GM12878 (cell line): Measurements from ENCODE around the gene FIZ1. TPM values are rescaled to one million over a fixed set of nuclear protein-coding genes. Genes with fewer than 3 reads are reported as not detected.

ENCODE experiments used
- ATAC-seq: fragments of 200-7000 bp; cut with Tn5 transposase; 3 replicates; pipeline ENCODE4 v1.9.1; 2020; ENCODE audit warnings: mild to moderate bottlenecking, moderate library complexity
- BruUV-seq: library from RNA; stranded (reverse); fragments of 400-500 nt; replicated peaks from 2 replicates; lab custom pipeline; 2021; lab: Mats Ljungman, UMichigan
- CTCF ChIA-PET: fragments of 300-600 bp; sonication (Branson Sonifier 250); formaldehyde crosslinking; extraction: SDS; loops from one replicate; lab custom pipeline; 2021; ENCODE audit warnings: inconsistent platforms; lab: Yijun Ruan, JAX
- POLR2A ChIA-PET: fragments of 350-600 bp; formaldehyde crosslinking; extraction: SDS; loops from one replicate; lab custom pipeline; 2021; ENCODE audit warnings: inconsistent platforms; lab: Charles Lee
- RAD21 ChIA-PET: fragments of 300-600 bp; sonication (Branson Sonifier 250); formaldehyde crosslinking; loops from one replicate; lab custom pipeline; 2023; ENCODE audit warnings: antibody characterized with exemption; ENCODE audit not compliant: unreplicated experiment; lab: Charles Lee
- SMC1A ChIA-PET: fragments of 300-600 bp; sonication (Branson Sonifier 250); formaldehyde crosslinking; loops from one replicate; lab custom pipeline; 2023; ENCODE audit not compliant: unreplicated experiment, uncharacterized antibody; lab: Charles Lee
- DNase-seq: peaks from one replicate; pipeline ENCODE4 v3.0.0-alpha.2; 2011; ENCODE audit warnings: low read depth, low spot score
- FAIRE-seq: peaks from 3 replicates; lab custom pipeline; 2011; peaks lifted over from hg19 to GRCh38; lab: Jason Lieb, UNC
- H2AFZ ChIP-seq: 2 replicates; pipeline ENCODE4 v1.6.0; 2011; ENCODE audit warnings: low read depth, low read length, control low read depth; ENCODE audit not compliant: control insufficient read depth
- H3K27ac ChIP-seq: 2 replicates; pipeline ENCODE4 v1.5.1; 2011; ENCODE audit warnings: control low read depth; ENCODE audit not compliant: control insufficient read depth, insufficient read depth
- H3K27me3 ChIP-seq, 2 experiments: replicated peaks in 1 of 2; 2 replicates each; pipeline versions ENCODE4 v1.6.0 to v1.6.1; 2011; ENCODE audit warnings: low read length in 1 of 2; ENCODE audit not compliant: control insufficient read depth in 2 of 2, insufficient read depth in 2 of 2
- H3K36me3 ChIP-seq, 2 experiments: 2 replicates each; pipeline ENCODE4 v1.5.1; 2011; ENCODE audit warnings: low read length in 1 of 2; ENCODE audit not compliant: control insufficient read depth in 2 of 2, insufficient read depth in 2 of 2
- H3K4me1 ChIP-seq: 2 replicates; pipeline ENCODE4 v1.6.1; 2011; ENCODE audit warnings: mild to moderate bottlenecking, low read length, moderate library complexity, mixed read lengths; ENCODE audit not compliant: control insufficient read depth, insufficient read depth
- H3K4me2 ChIP-seq: 2 replicates; pipeline ENCODE4 v1.6.0; 2011; ENCODE audit warnings: control low read depth; ENCODE audit not compliant: control insufficient read depth, insufficient read depth
- H3K4me3 ChIP-seq: fragments of 200-600 bp; sonication (generic); 2 replicates; pipeline ENCODE4 v1.5.1; 2016
- H3K79me2 ChIP-seq: 2 replicates; pipeline ENCODE4 v1.6.0; 2011; ENCODE audit warnings: low read length; ENCODE audit not compliant: control insufficient read depth, insufficient read depth
- H3K9ac ChIP-seq: 2 replicates; pipeline ENCODE4 v1.8.0; 2011; ENCODE audit warnings: low read length, control low read depth, mixed read lengths; ENCODE audit not compliant: control insufficient read depth, insufficient read depth
- H3K9me3 ChIP-seq: replicated peaks from 3 replicates; pipeline ENCODE4 v1.5.1; 2011; ENCODE audit warnings: mild to moderate bottlenecking, low read length; ENCODE audit not compliant: control insufficient read depth, insufficient read depth
- H4K20me1 ChIP-seq: 2 replicates; pipeline ENCODE4 v1.6.0; 2011; ENCODE audit not compliant: control insufficient read depth, insufficient read depth
- BRCA1 ChIP-seq: IDR thresholded peaks from 2 replicates; pipeline ENCODE4 v1.6.1; 2011; ENCODE audit warnings: low read depth, low read length, improper control_type of control experiment
- MEF2A ChIP-seq: IDR thresholded peaks from 2 replicates; pipeline ENCODE4 v1.6.1; 2011; ENCODE audit warnings: low read depth, mild to moderate bottlenecking, low read length, moderate library complexity; ENCODE audit not compliant: insufficient read depth
- TCF7 ChIP-seq: IDR thresholded peaks from 2 replicates; pipeline ENCODE4 v1.6.1; 2014; ENCODE audit warnings: antibody characterized with exemption, borderline replicate concordance
- ZNF274 ChIP-seq: IDR thresholded peaks from one replicate; pipeline ENCODE4 v1.8.0; 2011; ENCODE audit not compliant: insufficient read length, insufficient read depth
- WGBS: methylation state at CpG from one replicate; pipeline ENCODE4 v1.1.6; 2016; ENCODE audit warnings: low lambda C conversion rate; ENCODE audit not compliant: insufficient replicate concordance, insufficient coverage; ENCODE audit errors: missing lambda C conversion rate; 5-methylcytosine and 5-hydroxymethylcytosine counted together
- in situ Hi-C: fragments of 300-500 bp; cut with MboI; formaldehyde crosslinking; loops from 9 replicates; pipeline ENCODE4 v1.14.3; 2018; ENCODE audit warnings: mixed read lengths
- intact Hi-C: fragments of 100-400 bp; cut with micrococcal nuclease; formaldehyde crosslinking; loops from one replicate; pipeline ENCODE4 v1.14.2; 2022; ENCODE audit not compliant: unreplicated experiment
- polyA plus RNA-seq, 11 experiments: library from polyadenylated mRNA; depleted of rRNA in 4 of 11; unstranded in 6 of 11; stranded (reverse) in 5 of 11; fragments of >200 nt; fragmentation: Nextera tagmentation in 4 of 11; fragmentation: Illumina TruSeq in 1 of 11; extraction: Ambion mirVana in 4 of 11; extraction: Trizol in 1 of 11; gene quantifications; 1 replicate in 1 of 11; 2 replicates in 10 of 11; pipeline versions ENCODE4 v1.2.1 to v1.2.3, GENCODE V29; 2011 to 2016; ENCODE audit warnings: inconsistent platforms in 2 of 11, missing spikeins in 2 of 11, low read depth in 1 of 11
- total RNA-seq, 4 experiments: library from RNA; depleted of rRNA in 3 of 4; stranded (reverse); fragments of >200 nt in 3 of 4; fragmentation: Illumina TruSeq in 1 of 4; extraction: Trizol in 1 of 4; gene quantifications; 2 replicates each; pipeline versions ENCODE4 v1.2.1 to v1.2.3, GENCODE V29; 2013 to 2021
- TF ChIP-seq, protein P1 (sequence below): fragments of 450-650 bp; IDR thresholded peaks from 2 replicates; pipeline ENCODE4 v1.6.1; 2016; ENCODE audit warnings: mild to moderate bottlenecking, moderate library complexity, borderline replicate concordance
- TF ChIP-seq, protein P2 (sequence below): IDR thresholded peaks from 2 replicates; pipeline ENCODE4 v1.6.1; 2011; ENCODE audit warnings: low read depth, low read length, improper control_type of control experiment, borderline replicate concordance
- TF ChIP-seq, protein P3 (sequence below): fragments of 450-650 bp; IDR thresholded peaks from 2 replicates; pipeline ENCODE4 v1.6.1; 2016; ENCODE audit warnings: mild to moderate bottlenecking
- TF ChIP-seq, protein P4 (sequence below): fragments of 450-650 bp; formaldehyde crosslinking; IDR thresholded peaks from 2 replicates; pipeline ENCODE4 v1.5.0; 2022; ENCODE audit warnings: mild to moderate bottlenecking, missing genetic modification characterization

The FIZ1 gene
- total and polyA plus RNA-seq, 10 of the 15 experiments (the other 5 are each of a cell fraction or from before 2014, with no cell fraction given): 0.60 to 16.8 (median 4.2) TPM

DNA sequence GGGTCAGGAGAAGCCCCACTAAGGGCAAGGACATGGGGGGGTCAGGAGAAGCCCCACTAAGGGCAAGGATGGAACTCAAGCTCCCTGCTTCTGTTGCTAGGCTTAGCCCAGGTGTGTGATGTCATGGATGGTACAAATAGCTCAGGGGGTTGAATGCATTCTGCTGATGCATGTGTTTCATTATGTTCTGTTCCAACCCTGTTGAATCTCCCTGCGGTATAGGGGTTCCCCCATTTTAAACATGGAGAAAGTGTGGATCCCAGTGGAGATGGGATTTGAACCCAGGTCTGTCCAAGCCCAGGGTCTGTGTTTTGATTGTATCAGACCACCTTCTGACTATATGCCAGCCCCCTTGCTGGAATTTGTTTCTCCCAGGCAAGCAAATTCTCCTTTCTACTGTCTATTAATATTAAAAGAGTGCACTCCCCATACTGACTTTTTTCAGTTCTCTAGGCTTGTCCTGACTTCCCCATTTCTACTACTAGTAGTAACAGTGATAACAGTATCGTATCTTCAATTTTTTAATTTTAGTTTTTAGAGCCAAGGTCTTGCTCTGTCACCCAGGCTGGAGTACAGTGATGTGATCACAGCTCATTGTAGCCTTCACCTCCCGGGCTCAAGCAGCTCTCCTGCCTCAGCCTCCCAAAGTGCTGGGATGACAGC, 12.8 kb upstream of the FIZ1 start (continued):
- TF ChIP-seq, protein P1, sequence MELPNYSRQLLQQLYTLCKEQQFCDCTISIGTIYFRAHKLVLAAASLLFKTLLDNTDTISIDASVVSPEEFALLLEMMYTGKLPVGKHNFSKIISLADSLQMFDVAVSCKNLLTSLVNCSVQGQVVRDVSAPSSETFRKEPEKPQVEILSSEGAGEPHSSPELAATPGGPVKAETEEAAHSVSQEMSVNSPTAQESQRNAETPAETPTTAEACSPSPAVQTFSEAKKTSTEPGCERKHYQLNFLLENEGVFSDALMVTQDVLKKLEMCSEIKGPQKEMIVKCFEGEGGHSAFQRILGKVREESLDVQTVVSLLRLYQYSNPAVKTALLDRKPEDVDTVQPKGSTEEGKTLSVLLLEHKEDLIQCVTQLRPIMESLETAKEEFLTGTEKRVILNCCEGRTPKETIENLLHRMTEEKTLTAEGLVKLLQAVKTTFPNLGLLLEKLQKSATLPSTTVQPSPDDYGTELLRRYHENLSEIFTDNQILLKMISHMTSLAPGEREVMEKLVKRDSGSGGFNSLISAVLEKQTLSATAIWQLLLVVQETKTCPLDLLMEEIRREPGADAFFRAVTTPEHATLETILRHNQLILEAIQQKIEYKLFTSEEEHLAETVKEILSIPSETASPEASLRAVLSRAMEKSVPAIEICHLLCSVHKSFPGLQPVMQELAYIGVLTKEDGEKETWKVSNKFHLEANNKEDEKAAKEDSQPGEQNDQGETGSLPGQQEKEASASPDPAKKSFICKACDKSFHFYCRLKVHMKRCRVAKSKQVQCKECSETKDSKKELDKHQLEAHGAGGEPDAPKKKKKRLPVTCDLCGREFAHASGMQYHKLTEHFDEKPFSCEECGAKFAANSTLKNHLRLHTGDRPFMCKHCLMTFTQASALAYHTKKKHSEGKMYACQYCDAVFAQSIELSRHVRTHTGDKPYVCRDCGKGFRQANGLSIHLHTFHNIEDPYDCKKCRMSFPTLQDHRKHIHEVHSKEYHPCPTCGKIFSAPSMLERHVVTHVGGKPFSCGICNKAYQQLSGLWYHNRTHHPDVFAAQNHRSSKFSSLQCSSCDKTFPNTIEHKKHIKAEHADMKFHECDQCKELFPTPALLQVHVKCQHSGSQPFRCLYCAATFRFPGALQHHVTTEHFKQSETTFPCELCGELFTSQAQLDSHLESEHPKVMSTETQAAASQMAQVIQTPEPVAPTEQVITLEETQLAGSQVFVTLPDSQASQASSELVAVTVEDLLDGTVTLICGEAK: no peak
- TF ChIP-seq, protein P2, sequence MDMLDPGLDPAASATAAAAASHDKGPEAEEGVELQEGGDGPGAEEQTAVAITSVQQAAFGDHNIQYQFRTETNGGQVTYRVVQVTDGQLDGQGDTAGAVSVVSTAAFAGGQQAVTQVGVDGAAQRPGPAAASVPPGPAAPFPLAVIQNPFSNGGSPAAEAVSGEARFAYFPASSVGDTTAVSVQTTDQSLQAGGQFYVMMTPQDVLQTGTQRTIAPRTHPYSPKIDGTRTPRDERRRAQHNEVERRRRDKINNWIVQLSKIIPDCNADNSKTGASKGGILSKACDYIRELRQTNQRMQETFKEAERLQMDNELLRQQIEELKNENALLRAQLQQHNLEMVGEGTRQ: no peak
- no peak for TF ChIP-seq BRCA1

DNA sequence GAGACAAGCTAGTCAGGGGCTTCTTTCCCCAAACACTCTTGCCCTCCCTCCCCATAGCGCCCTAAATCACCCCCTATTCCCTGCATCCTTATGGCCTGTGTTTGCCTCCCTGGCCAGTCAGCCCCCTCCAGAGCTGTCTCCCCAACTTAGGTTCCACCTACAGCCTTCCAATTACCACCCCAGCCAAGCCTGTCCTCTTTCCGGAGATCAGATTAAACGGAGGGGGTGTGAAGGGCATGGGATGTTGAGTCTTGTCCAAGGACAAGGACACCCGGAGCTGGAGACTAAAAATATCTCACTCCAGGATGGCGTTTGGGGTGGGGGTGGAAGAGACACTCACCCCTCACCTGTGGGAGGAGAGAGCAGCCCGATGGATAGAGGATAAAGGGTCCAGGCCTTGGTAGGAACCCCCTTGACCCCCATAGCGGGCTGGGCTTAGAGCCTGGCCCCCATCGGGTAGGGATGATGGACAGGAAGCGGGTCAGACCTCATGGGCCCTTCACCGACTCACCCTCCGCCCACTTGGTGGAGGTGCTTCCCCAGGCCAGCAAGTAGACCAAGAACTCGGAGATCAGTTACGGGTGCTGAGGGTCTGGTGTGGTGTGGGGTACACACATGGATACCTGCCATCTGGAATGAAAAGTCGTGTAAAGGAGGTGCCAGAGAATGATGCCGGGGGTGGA, 12.1 kb upstream of the FIZ1 start:
- Histone ChIP-seq H3K9me3 (peaks cover 2% of the 10 kb centered on the region; the same call in 1 of the 3 replicates), H3K9ac (no peak overlapping the region), H3K36me3 (peaks cover 12% of the 10 kb centered on the region in 2 experiments), H4K20me1 (peaks cover 3% of the 10 kb centered on the region; the same call in 1 of the 2 replicates), H3K4me1 (peaks cover 4% of the 10 kb centered on the region), H3K4me2 (peak overlapping the region; percentile 12; the same call in 1 of the 2 replicates), H3K27ac (no peak overlapping the region), H3K79me2 (peaks cover 24% of the 10 kb centered on the region), H3K4me3 (no peak overlapping the region), H2AFZ (no peak overlapping the region), H3K27me3 (no peaks in the 10 kb centered on the region)
- SMC1A ChIA-PET: interaction anchor here (1.5 kb wide), 1 partner anchor 22 kb away, joined by 3 read pairs; no protein-coding TSS in a partner anchor
- FAIRE-seq: no peak
- no peak for DNase-seq
- CTCF ChIA-PET: interaction anchor here (0.7 to 3.0 kb wide), 6 partner anchors 15 to 97 kb away, joined by 3 to 11 read pairs (median 4); no protein-coding TSS in a partner anchor
- POLR2A ChIA-PET: interaction anchor here (0.6 to 1.4 kb wide), 3 partner anchors 12 to 23 kb away, joined by 3 to 7 read pairs (median 3); partner anchors contain the start of genes FIZ1, ZNF524 and ZNF784
- 79% methylated on average over 15 of the region's 15 CpGs for WGBS
- no TSS peak for BruUV-seq
- ATAC-seq: peak; percentile 73
- intact Hi-C loops (no loop called here), in situ Hi-C loops (no loop called here)
- RAD21 ChIA-PET: interaction anchor here (1.0 to 1.3 kb wide), 2 partner anchors 10 to 21 kb away, joined by 3 to 4 read pairs; no protein-coding TSS in a partner anchor
- TF ChIP-seq TCF7: no peak
- no peak for TF ChIP-seq MEF2A
- no peak for TF ChIP-seq ZNF274
- TF ChIP-seq, protein P3, sequence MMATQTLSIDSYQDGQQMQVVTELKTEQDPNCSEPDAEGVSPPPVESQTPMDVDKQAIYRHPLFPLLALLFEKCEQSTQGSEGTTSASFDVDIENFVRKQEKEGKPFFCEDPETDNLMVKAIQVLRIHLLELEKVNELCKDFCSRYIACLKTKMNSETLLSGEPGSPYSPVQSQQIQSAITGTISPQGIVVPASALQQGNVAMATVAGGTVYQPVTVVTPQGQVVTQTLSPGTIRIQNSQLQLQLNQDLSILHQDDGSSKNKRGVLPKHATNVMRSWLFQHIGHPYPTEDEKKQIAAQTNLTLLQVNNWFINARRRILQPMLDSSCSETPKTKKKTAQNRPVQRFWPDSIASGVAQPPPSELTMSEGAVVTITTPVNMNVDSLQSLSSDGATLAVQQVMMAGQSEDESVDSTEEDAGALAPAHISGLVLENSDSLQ: peak; percentile 74
- TF ChIP-seq, protein P4, sequence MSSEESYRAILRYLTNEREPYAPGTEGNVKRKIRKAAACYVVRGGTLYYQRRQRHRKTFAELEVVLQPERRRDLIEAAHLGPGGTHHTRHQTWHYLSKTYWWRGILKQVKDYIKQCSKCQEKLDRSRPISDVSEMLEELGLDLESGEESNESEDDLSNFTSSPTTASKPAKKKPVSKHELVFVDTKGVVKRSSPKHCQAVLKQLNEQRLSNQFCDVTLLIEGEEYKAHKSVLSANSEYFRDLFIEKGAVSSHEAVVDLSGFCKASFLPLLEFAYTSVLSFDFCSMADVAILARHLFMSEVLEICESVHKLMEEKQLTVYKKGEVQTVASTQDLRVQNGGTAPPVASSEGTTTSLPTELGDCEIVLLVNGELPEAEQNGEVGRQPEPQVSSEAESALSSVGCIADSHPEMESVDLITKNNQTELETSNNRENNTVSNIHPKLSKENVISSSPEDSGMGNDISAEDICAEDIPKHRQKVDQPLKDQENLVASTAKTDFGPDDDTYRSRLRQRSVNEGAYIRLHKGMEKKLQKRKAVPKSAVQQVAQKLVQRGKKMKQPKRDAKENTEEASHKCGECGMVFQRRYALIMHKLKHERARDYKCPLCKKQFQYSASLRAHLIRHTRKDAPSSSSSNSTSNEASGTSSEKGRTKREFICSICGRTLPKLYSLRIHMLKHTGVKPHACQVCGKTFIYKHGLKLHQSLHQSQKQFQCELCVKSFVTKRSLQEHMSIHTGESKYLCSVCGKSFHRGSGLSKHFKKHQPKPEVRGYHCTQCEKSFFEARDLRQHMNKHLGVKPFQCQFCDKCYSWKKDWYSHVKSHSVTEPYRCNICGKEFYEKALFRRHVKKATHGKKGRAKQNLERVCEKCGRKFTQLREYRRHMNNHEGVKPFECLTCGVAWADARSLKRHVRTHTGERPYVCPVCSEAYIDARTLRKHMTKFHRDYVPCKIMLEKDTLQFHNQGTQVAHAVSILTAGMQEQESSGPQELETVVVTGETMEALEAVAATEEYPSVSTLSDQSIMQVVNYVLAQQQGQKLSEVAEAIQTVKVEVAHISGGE (CRISPR knock-in tag): no peak
